HUES6 (cell line): ENCODE measurements around the gene CLTRN.

Experiments used
- H3K27ac ChIP-seq: 2 replicates; pipeline ENCODE4 v1.7.0; 2013; ENCODE audit warnings: low read depth, mild to moderate bottlenecking, low read length, inconsistent platforms
- H3K27me3 ChIP-seq: 2 replicates; pipeline ENCODE4 v1.6.1; 2013; ENCODE audit warnings: low read length; ENCODE audit not compliant: control insufficient read depth, insufficient read depth
- H3K36me3 ChIP-seq: 2 replicates; pipeline ENCODE4 v1.6.1; 2013; ENCODE audit warnings: low read length; ENCODE audit not compliant: control insufficient read depth, insufficient read depth
- H3K4me1 ChIP-seq: 2 replicates; pipeline ENCODE4 v1.6.1; 2013; ENCODE audit warnings: low read length; ENCODE audit not compliant: control insufficient read depth, insufficient read depth
- H3K4me3 ChIP-seq: 2 replicates; pipeline ENCODE4 v1.5.1; 2013; ENCODE audit warnings: low read depth, low read length
- H3K9ac ChIP-seq: one replicate; pipeline ENCODE4 v1.6.1; 2013; ENCODE audit warnings: mild to moderate bottlenecking, low read length
- H3K9me3 ChIP-seq: 2 replicates; pipeline ENCODE4 v1.6.1; 2013; ENCODE audit warnings: low read depth, low read length; ENCODE audit not compliant: control insufficient read depth, insufficient read depth

CLTRN gene

GRCh38 chrX:15607067-15607466 is 57.5 kb downstream of the CLTRN start:
- no peak overlapping the region for H3K9ac ChIP-seq
- no peak overlapping the region for H3K4me3 ChIP-seq
- no peaks in the 10 kb centered on the region for H3K36me3 ChIP-seq
- H3K9me3 ChIP-seq = no peaks in the 10 kb centered on the region
- no peak overlapping the region for H3K27ac ChIP-seq
- H3K27me3 ChIP-seq = peaks cover 26% of the 10 kb centered on the region; the same call in 1 of the 2 replicates
- no peaks in the 10 kb centered on the region; the same call in 1 of the 2 replicates for H3K4me1 ChIP-seq

- Histone ChIP-seq H3K27ac (no peak overlapping the region), H3K4me3 (no peak overlapping the region), H3K4me1 (no peaks in the 10 kb centered on the region; the same call in 1 of the 2 replicates), H3K36me3 (no peaks in the 10 kb centered on the region), H3K9ac (no peak overlapping the region), H3K9me3 (no peaks in the 10 kb centered on the region), H3K27me3 (peaks cover 26% of the 10 kb centered on the region; the same call in 1 of the 2 replicates)
Observed at GRCh38 chrX:15606136-15606535, 58.5 kb downstream of the CLTRN start.

GRCh38 chrX:15605226-15605625 is 59.4 kb downstream of the CLTRN start:
- H3K9me3 ChIP-seq = no peaks in the 10 kb centered on the region
- no peak overlapping the region for H3K9ac ChIP-seq
- H3K27me3 ChIP-seq = peaks cover 19% of the 10 kb centered on the region; the same call in 1 of the 2 replicates
- H3K27ac ChIP-seq = no peak overlapping the region
- H3K4me3 ChIP-seq = no peak overlapping the region
- H3K36me3 ChIP-seq = no peaks in the 10 kb centered on the region
- H3K4me1 ChIP-seq = peaks cover 5% of the 10 kb centered on the region; the same call in 1 of the 2 replicates

- Histone ChIP-seq H3K4me1 (peaks cover 13% of the 10 kb centered on the region; the same call in 1 of the 2 replicates), H3K4me3 (no peak overlapping the region), H3K36me3 (no peaks in the 10 kb centered on the region), H3K27me3 (peaks cover 21% of the 10 kb centered on the region; the same call in 1 of the 2 replicates), H3K9ac (no peak overlapping the region), H3K27ac (no peak overlapping the region), H3K9me3 (no peaks in the 10 kb centered on the region)
Observed at GRCh38 chrX:15602761-15603160, 61.8 kb downstream of the CLTRN start.

GRCh38 chrX:15601932-15602331 is 62.7 kb downstream of the CLTRN start:
- Histone ChIP-seq H3K36me3 (no peaks in the 10 kb centered on the region), H3K27ac (no peak overlapping the region), H3K4me3 (no peak overlapping the region), H3K27me3 (peaks cover 22% of the 10 kb centered on the region; the same call in 1 of the 2 replicates), H3K4me1 (peaks cover 13% of the 10 kb centered on the region; the same call in 1 of the 2 replicates), H3K9ac (no peak overlapping the region), H3K9me3 (no peaks in the 10 kb centered on the region)

- Histone ChIP-seq H3K4me3 (no peak within 1 kb of the TSS), H3K27me3 (peaks cover 24% of the 10 kb centered on the region; the same call in 1 of the 2 replicates), H3K27ac (no peak within 1 kb of the TSS; the same call in 1 of the 2 replicates), H3K9ac (no peak within 1 kb of the TSS), H3K4me1 (peaks cover 13% of the 10 kb centered on the region; the same call in 1 of the 2 replicates), H3K36me3 (no peaks in the 10 kb centered on the region), H3K9me3 (no peaks in the 10 kb centered on the region)
Observed at GRCh38 chrX:15600745-15601144, 63.9 kb downstream of the CLTRN start, which contains the start of gene ACE2. TSS of gene ACE2 (minus strand) at chrX:15600960. CDS start at chrX:15600911, 49 bp downstream.

- Histone ChIP-seq H3K27ac (no peak overlapping the region), H3K4me3 (no peak overlapping the region), H3K4me1 (peaks cover 13% of the 10 kb centered on the region; the same call in 1 of the 2 replicates), H3K9me3 (no peaks in the 10 kb centered on the region), H3K27me3 (peaks cover 20% of the 10 kb centered on the region; the same call in 1 of the 2 replicates), H3K9ac (no peak overlapping the region), H3K36me3 (no peaks in the 10 kb centered on the region)
Observed at GRCh38 chrX:15600049-15600448, 64.6 kb downstream of the CLTRN start.

GRCh38 chrX:15599461-15599860 is 65.1 kb downstream of the CLTRN start:
- H3K4me3 ChIP-seq = no peak overlapping the region
- peaks cover 19% of the 10 kb centered on the region; the same call in 1 of the 2 replicates for H3K27me3 ChIP-seq
- H3K27ac ChIP-seq = no peak overlapping the region

GRCh38 chrX:15598026-15598425 is 66.6 kb downstream of the CLTRN start:
- no peak overlapping the region for H3K27ac ChIP-seq
- H3K9ac ChIP-seq = no peak overlapping the region
- H3K36me3 ChIP-seq = no peaks in the 10 kb centered on the region
- H3K9me3 ChIP-seq = no peaks in the 10 kb centered on the region
- no peak overlapping the region for H3K4me3 ChIP-seq
- H3K27me3 ChIP-seq = peaks cover 17% of the 10 kb centered on the region; the same call in 1 of the 2 replicates
- peaks cover 13% of the 10 kb centered on the region; the same call in 1 of the 2 replicates for H3K4me1 ChIP-seq

More at GRCh38 chrX:15599461-15599860, 65.1 kb downstream of the CLTRN start:
- Histone ChIP-seq H3K36me3 (no peaks in the 10 kb centered on the region), H3K4me1 (peaks cover 13% of the 10 kb centered on the region; the same call in 1 of the 2 replicates), H3K9me3 (no peaks in the 10 kb centered on the region), H3K9ac (no peak overlapping the region)

GRCh38 chrX:15594371-15594770 is 70.2 kb downstream of the CLTRN start:
- Histone ChIP-seq H3K36me3 (no peaks in the 10 kb centered on the region), H3K9ac (no peak overlapping the region), H3K9me3 (no peaks in the 10 kb centered on the region), H3K27ac (no peak overlapping the region), H3K4me3 (no peak overlapping the region), H3K4me1 (no peaks in the 10 kb centered on the region; the same call in 1 of the 2 replicates), H3K27me3 (peaks cover 26% of the 10 kb centered on the region; the same call in 1 of the 2 replicates)
